ENCODE data around the gene BBX.

DNA sequence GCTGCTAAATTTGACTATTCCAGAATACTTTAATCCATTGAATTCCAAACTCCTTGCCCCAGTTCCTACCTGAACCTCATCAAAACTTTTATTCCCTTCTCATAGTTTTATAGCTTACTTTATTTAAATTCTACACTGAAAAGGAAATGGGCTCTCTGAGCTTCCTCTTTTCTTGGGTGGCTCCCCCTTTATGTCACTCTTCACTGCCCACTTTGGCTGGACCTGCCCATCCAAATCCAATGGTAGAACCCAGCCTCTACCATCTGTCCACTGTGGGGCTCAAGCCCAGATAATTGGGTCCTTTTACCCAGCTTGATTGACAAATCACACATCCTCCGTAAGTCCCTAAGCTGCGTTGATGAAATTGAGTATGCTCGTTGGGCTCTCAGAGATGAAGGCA lies 216.5 kb downstream of the BBX start:
- no peak for TF ChIP-seq EZH2phosphoT487 (IDR thresholded peaks at IDR 0.05; ENCODE audit: insufficient read depth, low read depth)
- TF ChIP-seq EZH2 (IDR thresholded peaks at IDR 0.05; ENCODE audit: insufficient read depth, poor library complexity, severe bottlenecking) = no peak

All from GM23248 (cell line).